ENCODE data around the gene ZNF624. TPM values are rescaled to one million over a fixed set of nuclear protein-coding genes. Genes with fewer than 3 reads are reported as not detected.
"Not testable (repeated sequence)": the region's sequence is repeated elsewhere in the genome, so short reads cannot be mapped to it uniquely, and the experiment has no call there.

The ZNF624 gene
- total RNA-seq, 1 experiment from 2014 or later: 1.3 TPM

DNA sequence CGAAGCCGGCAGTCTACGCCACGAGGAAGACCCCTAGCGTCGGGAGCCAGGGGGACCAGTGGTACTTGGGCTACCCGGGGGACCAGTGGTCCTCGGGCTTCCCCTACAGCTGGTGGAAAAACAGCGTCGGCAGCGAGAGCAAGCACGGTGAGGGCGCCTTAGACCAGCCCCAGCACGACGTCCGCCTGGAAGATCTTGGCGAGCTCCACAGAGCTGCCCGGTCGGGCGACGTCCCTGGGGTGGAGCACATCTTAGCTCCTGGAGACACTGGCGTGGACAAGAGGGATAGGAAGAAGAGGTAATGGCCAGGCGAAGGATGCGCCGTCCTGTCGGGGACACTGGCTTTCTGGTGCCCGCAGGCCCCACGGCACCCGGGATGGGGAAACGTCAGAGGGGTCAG is 36.8 kb upstream of the ZNF624 start:
- H3K4me1 ChIP-seq (ENCODE audit: insufficient read depth, low read length); H3K9ac ChIP-seq (ENCODE audit: extremely low read depth, insufficient read length, low read length); H2BK5ac ChIP-seq (ENCODE audit: insufficient read length, low read length); H3K27me3 Mint-ChIP-seq (ENCODE audit: low read depth); H3K23ac ChIP-seq (ENCODE audit: insufficient read length, low read depth, low read length); H3K4me2 ChIP-seq (ENCODE audit: insufficient read depth, insufficient read length, low read length); H4K8ac ChIP-seq (replicated peaks; ENCODE audit: insufficient read length, low read depth, low read length); H3K9me3 ChIP-seq (ENCODE audit: control insufficient read depth, low read depth, low read length); H3K23me2 ChIP-seq (ENCODE audit: insufficient read length, low read depth, low read length, poor library complexity, severe bottlenecking); H3K4me3 Mint-ChIP-seq; H3K79me1 ChIP-seq (ENCODE audit: insufficient read depth, low read depth, low read length, poor library complexity, severe bottlenecking); H3K27ac Mint-ChIP-seq; H2AFZ ChIP-seq (ENCODE audit: low read length); H4K20me1 ChIP-seq (ENCODE audit: control insufficient read depth, insufficient read depth, insufficient read length); H3K79me2 ChIP-seq (ENCODE audit: insufficient read depth, low read length); H4K91ac ChIP-seq (ENCODE audit: insufficient read length, low read depth, low read length); H2AK5ac ChIP-seq (ENCODE audit: insufficient read length, low read length); H2BK20ac ChIP-seq (ENCODE audit: low read depth, low read length, poor library complexity, severe bottlenecking); H3K27me3 ChIP-seq (ENCODE audit: insufficient read depth, low read length); H3T11ph ChIP-seq (ENCODE audit: low read length); H4K5ac ChIP-seq (ENCODE audit: insufficient read length, low read depth, low read length); H3K27ac ChIP-seq (ENCODE audit: insufficient read length, low read depth, low read length); H3K14ac ChIP-seq (ENCODE audit: insufficient read depth, low read length); H3K56ac ChIP-seq (ENCODE audit: insufficient read length, low read depth, low read length); H3K18ac ChIP-seq (ENCODE audit: insufficient read length, low read depth, low read length); DNase-seq; H2BK12ac ChIP-seq (ENCODE audit: insufficient read length, low read depth, low read length); H2BK120ac ChIP-seq (ENCODE audit: low read depth, low read length, poor library complexity, severe bottlenecking); H2BK15ac ChIP-seq (ENCODE audit: low read depth, low read length); H3K4ac ChIP-seq (ENCODE audit: low read depth, low read length): not testable (repeated sequence)
- Mint-ChIP-seq H3K9me3 (peaks cover 16 to 24% of the 10 kb centered on the region in 2 experiments), H3K4me1 (peaks cover 22 to 27% of the 10 kb centered on the region in 2 experiments), H3K36me3 (ENCODE audit: insufficient read depth in 1 of 3, low read depth in 3 of 3) (peaks cover 7 to 20% (median 9%) of the 10 kb centered on the region in 3 experiments; a peak in 5 of 7 replicates)
- no CpG with 5 or more reads among the region's 30 CpGs for WGBS (ENCODE audit: extremely low coverage, insufficient read length, low lambda C conversion rate)
